KMS-11 (cell line): ENCODE data around the gene RUVBL2.
"Not testable (repeated sequence)": the region's sequence is repeated elsewhere in the genome, so short reads cannot be mapped to it uniquely, and the experiment has no call there.

ENCODE experiments used
- H2AFZ ChIP-seq: fragments of 200-600 bp; sonication (generic); 2 replicates; pipeline ENCODE4 v1.6.1; 2016; ENCODE audit warnings: antibody characterized with exemption, mixed run types, low read depth
- H3K27ac ChIP-seq: fragments of 200-600 bp; sonication (generic); 2 replicates; pipeline ENCODE4 v1.6.1; 2016; ENCODE audit warnings: mild to moderate bottlenecking, mixed run types
- H3K27me3 ChIP-seq: fragments of 200-600 bp; sonication (generic); 2 replicates; pipeline ENCODE4 v1.6.1; 2017; ENCODE audit warnings: mild to moderate bottlenecking, low read depth, mixed run types, moderate library complexity; ENCODE audit not compliant: insufficient read depth
- H3K36me3 ChIP-seq: fragments of 200-600 bp; sonication (generic); 2 replicates; pipeline ENCODE4 v1.6.1; 2017; ENCODE audit warnings: mild to moderate bottlenecking, mixed run types; ENCODE audit not compliant: insufficient read depth
- H3K4me1 ChIP-seq: fragments of 200-600 bp; sonication (generic); 2 replicates; pipeline ENCODE4 v1.6.1; 2016; ENCODE audit warnings: mild to moderate bottlenecking, low read depth, mixed run types; ENCODE audit not compliant: poor library complexity, severe bottlenecking
- H3K4me2 ChIP-seq: fragments of 200-600 bp; sonication (generic); 2 replicates; pipeline ENCODE4 v1.7.0; 2016; ENCODE audit warnings: mild to moderate bottlenecking, mixed run types
- H3K4me3 ChIP-seq: fragments of 200-600 bp; sonication (generic); IDR thresholded peaks from 2 replicates; pipeline ENCODE4 v1.6.1; 2017; ENCODE audit warnings: low read depth, low read length, mixed read lengths; ENCODE audit not compliant: insufficient read depth
- H3K79me2 ChIP-seq: fragments of 200-600 bp; sonication (generic); 2 replicates; pipeline ENCODE4 v1.6.1; 2016; ENCODE audit warnings: low read depth, mixed run types; ENCODE audit not compliant: insufficient read depth
- H3K9ac ChIP-seq: fragments of 200-600 bp; sonication (generic); 2 replicates; pipeline ENCODE4 v1.6.1; 2016; ENCODE audit warnings: mild to moderate bottlenecking, mixed run types
- H4K20me1 ChIP-seq: fragments of 200-600 bp; sonication (generic); 2 replicates; pipeline ENCODE4 v1.6.1; 2016; ENCODE audit warnings: mild to moderate bottlenecking, mixed run types; ENCODE audit not compliant: insufficient read depth
- TF ChIP-seq, protein P1 (sequence below): fragments of 200-600 bp; sonication (generic); conservative IDR thresholded peaks from 2 replicates; pipeline ENCODE4 v1.6.1; 2017; ENCODE audit warnings: low read depth, mild to moderate bottlenecking, antibody characterized with exemption, low read length, moderate library complexity, mixed read lengths

RUVBL2 gene

DNA sequence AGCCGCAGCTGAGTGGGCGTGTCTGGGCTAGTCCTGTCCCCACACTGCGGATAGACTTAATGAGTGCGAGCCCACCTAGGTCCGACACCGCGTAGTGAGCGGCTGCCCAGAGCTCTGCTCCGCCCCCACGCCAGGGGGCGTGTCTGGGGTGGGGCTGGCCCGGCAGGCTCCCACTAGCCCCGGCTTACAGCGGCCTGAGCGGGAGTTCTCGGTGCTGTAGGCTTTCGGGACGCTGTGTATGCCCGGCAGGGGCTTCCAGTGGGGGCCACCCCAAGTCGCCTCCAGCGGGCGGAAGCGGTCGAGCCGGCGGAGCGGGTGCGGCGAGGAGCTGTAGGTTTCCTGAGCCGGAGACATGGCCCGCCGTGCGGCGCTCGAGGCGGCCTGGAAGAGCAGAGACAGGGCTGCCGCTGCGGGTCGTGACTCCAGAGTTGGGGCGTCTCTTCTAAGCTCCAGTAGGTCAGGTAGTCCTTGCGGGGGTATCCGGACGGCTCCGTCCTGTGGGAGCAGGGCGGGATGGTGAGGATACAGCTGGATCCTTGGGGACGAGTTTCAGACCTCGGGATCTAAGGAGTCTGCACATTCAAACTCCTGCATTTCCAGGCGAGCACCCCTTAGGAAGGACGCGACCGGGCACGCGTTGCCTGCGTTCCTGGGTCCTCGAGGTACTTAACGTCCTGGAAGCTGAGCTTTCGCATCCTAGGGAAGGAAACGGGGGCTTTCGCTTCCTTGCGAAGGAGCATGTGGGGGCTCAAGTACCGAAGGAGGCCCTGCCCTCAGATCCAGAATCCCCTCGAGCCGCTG lies 62.6 kb downstream of the RUVBL2 start:
- Histone ChIP-seq H3K79me2 (no peaks in the 10 kb centered on the region), H3K36me3 (no peaks in the 10 kb centered on the region), H3K9ac (no peak overlapping the region), H3K27me3 (peaks cover 84% of the 10 kb centered on the region), H3K4me3 (no peak overlapping the region), H3K4me2 (peak overlapping the region; percentile 98), H3K4me1 (peaks cover 8% of the 10 kb centered on the region), H2AFZ (peak overlapping the region; percentile 98), H3K27ac (no peak overlapping the region), H4K20me1 (no peaks in the 10 kb centered on the region)
- TF ChIP-seq, protein P1, sequence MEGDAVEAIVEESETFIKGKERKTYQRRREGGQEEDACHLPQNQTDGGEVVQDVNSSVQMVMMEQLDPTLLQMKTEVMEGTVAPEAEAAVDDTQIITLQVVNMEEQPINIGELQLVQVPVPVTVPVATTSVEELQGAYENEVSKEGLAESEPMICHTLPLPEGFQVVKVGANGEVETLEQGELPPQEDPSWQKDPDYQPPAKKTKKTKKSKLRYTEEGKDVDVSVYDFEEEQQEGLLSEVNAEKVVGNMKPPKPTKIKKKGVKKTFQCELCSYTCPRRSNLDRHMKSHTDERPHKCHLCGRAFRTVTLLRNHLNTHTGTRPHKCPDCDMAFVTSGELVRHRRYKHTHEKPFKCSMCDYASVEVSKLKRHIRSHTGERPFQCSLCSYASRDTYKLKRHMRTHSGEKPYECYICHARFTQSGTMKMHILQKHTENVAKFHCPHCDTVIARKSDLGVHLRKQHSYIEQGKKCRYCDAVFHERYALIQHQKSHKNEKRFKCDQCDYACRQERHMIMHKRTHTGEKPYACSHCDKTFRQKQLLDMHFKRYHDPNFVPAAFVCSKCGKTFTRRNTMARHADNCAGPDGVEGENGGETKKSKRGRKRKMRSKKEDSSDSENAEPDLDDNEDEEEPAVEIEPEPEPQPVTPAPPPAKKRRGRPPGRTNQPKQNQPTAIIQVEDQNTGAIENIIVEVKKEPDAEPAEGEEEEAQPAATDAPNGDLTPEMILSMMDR: peak; percentile 41; the same call in 1 of the 2 replicates

DNA sequence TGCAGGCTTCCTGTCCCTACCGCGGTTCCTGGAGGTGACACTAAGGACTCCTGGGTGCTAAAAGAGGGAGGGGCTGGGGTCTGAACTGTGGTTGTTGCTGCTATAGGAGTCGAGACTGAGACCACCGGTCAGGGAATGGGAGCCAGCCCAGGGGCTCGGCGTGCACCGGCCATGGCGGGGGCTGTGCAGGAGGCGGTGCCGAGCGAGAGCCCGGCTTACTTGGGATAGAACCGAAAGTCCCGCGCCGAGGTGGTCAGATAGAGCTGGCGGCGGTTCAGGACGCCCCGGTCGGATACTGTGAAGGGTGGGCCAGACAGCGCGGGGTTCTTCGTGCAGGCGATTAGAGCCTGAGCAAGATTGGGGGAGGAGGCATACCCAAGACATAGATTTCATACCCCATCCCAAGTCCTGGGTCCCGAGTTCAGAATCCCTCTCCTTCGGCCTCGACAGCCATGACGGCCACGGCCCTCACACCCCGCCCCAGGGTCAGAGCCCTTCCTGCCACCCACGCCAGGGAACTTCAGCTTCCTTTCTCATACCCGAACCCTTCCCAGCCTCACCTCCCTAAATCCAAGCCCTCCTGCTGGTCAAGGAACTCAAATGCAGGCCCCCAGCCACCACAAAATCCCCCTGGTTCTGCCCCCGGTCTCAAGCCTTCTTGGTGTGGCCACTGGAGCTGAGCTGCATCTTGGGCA lies 63.4 kb downstream of the RUVBL2 start:
- H3K27me3 ChIP-seq: peaks cover 84% of the 10 kb centered on the region
- H3K9ac ChIP-seq, H3K4me1 ChIP-seq, H2AFZ ChIP-seq, H3K79me2 ChIP-seq, H3K4me3 ChIP-seq, H4K20me1 ChIP-seq, H3K36me3 ChIP-seq, H3K27ac ChIP-seq: not testable (repeated sequence)
- H3K4me2 ChIP-seq: peak overlapping the region; percentile 98; the same call in 1 of the 2 replicates

DNA sequence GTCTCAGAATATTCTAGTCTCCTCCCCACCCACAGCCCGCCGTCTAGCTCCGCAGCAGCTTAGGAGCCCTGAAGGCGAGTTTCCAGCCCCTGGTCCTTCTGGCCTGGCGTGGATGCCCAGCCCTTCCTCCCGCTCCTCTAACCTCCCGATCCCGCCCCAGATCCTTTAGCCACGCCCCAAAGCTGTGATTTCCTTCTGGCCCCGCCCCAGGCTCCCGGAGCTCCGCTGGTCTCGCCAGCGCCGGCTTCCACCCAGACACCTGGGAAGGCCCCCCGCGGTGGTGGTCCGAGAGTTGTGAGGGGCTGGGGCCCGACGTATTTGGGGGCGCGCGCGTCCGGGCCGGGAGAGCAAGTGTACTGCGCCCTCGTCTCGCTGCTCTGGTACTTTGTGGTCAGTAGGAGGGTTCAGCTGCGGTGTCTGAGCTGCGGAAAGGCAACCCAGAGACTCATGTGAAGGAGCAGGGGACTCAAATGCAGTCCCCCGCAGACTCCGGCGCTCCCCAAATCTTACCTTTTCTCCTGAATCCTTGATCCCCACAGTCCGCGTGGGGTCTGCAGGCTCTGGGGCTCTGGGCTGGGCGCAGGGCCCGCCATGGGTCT lies 64.0 kb downstream of the RUVBL2 start, which contains the start of gene CGB7:
CGB7 (minus strand) TSS at position 114 of the 599 bp plus-strand sequence. CDS start 2,374 bp downstream, outside the sequence.
- TF ChIP-seq, protein P1: no peak
- peak within 1 kb of the TSS; percentile 98; the same call in 1 of the 2 replicates for H2AFZ ChIP-seq
- no peak within 1 kb of the TSS for H3K9ac ChIP-seq
- no peak within 1 kb of the TSS for H3K27ac ChIP-seq
- no peaks in the 10 kb centered on the region for H3K36me3 ChIP-seq
- H3K4me3 ChIP-seq: no peak within 1 kb of the TSS
- H3K79me2 ChIP-seq: no peaks in the 10 kb centered on the region
- H3K4me1 ChIP-seq: peaks cover 8% of the 10 kb centered on the region
- peak within 1 kb of the TSS; percentile 98; the same call in 1 of the 2 replicates for H3K4me2 ChIP-seq
- peaks cover 87% of the 10 kb centered on the region for H3K27me3 ChIP-seq
- no peaks in the 10 kb centered on the region for H4K20me1 ChIP-seq

DNA sequence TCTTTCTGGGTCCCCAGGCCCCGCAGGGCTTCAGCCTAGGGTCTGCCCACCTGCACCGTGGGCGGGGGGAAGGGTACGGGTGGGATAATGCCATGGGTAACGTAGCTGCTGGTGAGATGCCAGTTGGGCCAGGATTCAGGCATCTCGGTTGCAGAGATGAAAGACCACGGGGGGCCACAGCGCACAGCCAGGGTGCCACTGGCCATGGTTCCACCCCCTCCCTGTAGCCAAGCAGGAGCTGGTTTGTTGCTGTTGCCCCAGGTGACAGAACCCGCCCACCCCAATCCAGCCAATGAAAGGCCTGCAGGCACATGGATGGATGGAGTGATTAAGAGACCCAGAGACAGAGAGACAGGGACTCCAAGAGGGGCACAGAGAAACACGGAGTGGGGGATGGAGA lies 64.9 kb downstream of the RUVBL2 start:
- peaks cover 8% of the 10 kb centered on the region for H3K4me1 ChIP-seq
- TF ChIP-seq, protein P1: no peak
- H3K4me3 ChIP-seq: no peak overlapping the region
- no peaks in the 10 kb centered on the region for H4K20me1 ChIP-seq
- no peak overlapping the region for H3K27ac ChIP-seq
- no peaks in the 10 kb centered on the region for H3K36me3 ChIP-seq
- no peak overlapping the region for H2AFZ ChIP-seq
- no peak overlapping the region for H3K4me2 ChIP-seq
- H3K79me2 ChIP-seq: no peaks in the 10 kb centered on the region
- no peak overlapping the region for H3K9ac ChIP-seq
- H3K27me3 ChIP-seq: peaks cover 87% of the 10 kb centered on the region
